Fibroblast of lung (primary cell): Measurements from ENCODE around the gene OAF.

Experiments
- CTCF ChIP-seq, 2 donors: IDR thresholded peaks in 1 of 2; conservative IDR thresholded peaks in 1 of 2; 1 replicate in 1 of 2; 2 replicates in 1 of 2; pipeline ENCODE4 v1.5.1; 2011 to 2012; ENCODE audit warnings: low read length in 2 of 2, control low read depth in 1 of 2, inconsistent platforms in 1 of 2, low read depth in 1 of 2, mild to moderate bottlenecking in 1 of 2
- EZH2 ChIP-seq: IDR thresholded peaks from 2 replicates; pipeline ENCODE4 v1.5.1; 2012; ENCODE audit warnings: low read length, control low read depth, mild to moderate bottlenecking; ENCODE audit errors: missing control alignments

GRCh38 chr11:120215634-120216033, 4.8 kb downstream of the OAF start:
- TF ChIP-seq EZH2 (no peak), CTCF (conservative IDR thresholded peaks at IDR 0.05 in 1 of 2, IDR thresholded peaks at IDR 0.05 in 1 of 2; ENCODE audit: low read depth in 1 of 2, low read length in 2 of 2) (no peak)
